A549 (cell line): Measurements from ENCODE around the gene CACNA1D.

Source experiments
- HMGXB4 ChIP-seq: fragments of 250-450 bp; sonication (Bioruptor Pico); IDR thresholded peaks from 2 replicates; pipeline ENCODE4 v1.5.0; 2021; ENCODE audit warnings: mild to moderate bottlenecking, moderate library complexity, borderline replicate concordance
- NR3C1 ChIP-seq: fragments of >200 bp; sonication (Bioruptor Twin); formaldehyde crosslinking; IDR thresholded peaks from 3 replicates; pipeline ENCODE4 v1.6.1; 2017

- TF ChIP-seq NR3C1 (no peak), HMGXB4 (CRISPR knock-in tag) (no peak)
Observed at GRCh38 chr3:53833700-53834099, 339.3 kb downstream of the CACNA1D start.
